ENCODE results near the gene FAM163B. TPM values are rescaled to one million over a fixed set of nuclear protein-coding genes. Genes with fewer than 3 reads are reported as not detected.

Gene FAM163B
- total RNA-seq, 1 donor from 2014 or later, result not detected

GRCh38 chr9:133645021-133645765 lies 36.0 kb upstream of the FAM163B start:
- intact Hi-C loops (cut with DNase I), result no loop called here
- Histone ChIP-seq H3K4me1 (no peaks in the 10 kb centered on the region), H3K27me3 (no peaks in the 10 kb centered on the region), H3K27ac (no peak overlapping the region), H3K9me3 (no peaks in the 10 kb centered on the region), H3K36me3 (no peaks in the 10 kb centered on the region), H3K4me3 (no peak overlapping the region)
- no peak for DNase-seq (ENCODE audit: low spot score in 2 of 2)
- TF ChIP-seq, protein P1, sequence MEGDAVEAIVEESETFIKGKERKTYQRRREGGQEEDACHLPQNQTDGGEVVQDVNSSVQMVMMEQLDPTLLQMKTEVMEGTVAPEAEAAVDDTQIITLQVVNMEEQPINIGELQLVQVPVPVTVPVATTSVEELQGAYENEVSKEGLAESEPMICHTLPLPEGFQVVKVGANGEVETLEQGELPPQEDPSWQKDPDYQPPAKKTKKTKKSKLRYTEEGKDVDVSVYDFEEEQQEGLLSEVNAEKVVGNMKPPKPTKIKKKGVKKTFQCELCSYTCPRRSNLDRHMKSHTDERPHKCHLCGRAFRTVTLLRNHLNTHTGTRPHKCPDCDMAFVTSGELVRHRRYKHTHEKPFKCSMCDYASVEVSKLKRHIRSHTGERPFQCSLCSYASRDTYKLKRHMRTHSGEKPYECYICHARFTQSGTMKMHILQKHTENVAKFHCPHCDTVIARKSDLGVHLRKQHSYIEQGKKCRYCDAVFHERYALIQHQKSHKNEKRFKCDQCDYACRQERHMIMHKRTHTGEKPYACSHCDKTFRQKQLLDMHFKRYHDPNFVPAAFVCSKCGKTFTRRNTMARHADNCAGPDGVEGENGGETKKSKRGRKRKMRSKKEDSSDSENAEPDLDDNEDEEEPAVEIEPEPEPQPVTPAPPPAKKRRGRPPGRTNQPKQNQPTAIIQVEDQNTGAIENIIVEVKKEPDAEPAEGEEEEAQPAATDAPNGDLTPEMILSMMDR (IDR thresholded peaks at IDR 0.05), result no peak

GRCh38 chr9:133643978-133644760 lies 35.0 kb upstream of the FAM163B start:
- Histone ChIP-seq H3K4me3 (no peak overlapping the region), H3K27me3 (no peaks in the 10 kb centered on the region), H3K4me1 (no peaks in the 10 kb centered on the region), H3K27ac (no peak overlapping the region), H3K9me3 (no peaks in the 10 kb centered on the region), H3K36me3 (no peaks in the 10 kb centered on the region)
- intact Hi-C loops (cut with DNase I), result no loop called here
- DNase-seq (ENCODE audit: low spot score in 2 of 2), result no peak
- TF ChIP-seq, protein P1 (IDR thresholded peaks at IDR 0.05), result no peak

- H3K4me1 ChIP-seq, result no peaks in the 10 kb centered on the region
- TF ChIP-seq, protein P1 (IDR thresholded peaks at IDR 0.05), result no peak
- H3K36me3 ChIP-seq, result no peaks in the 10 kb centered on the region
- H3K4me3 ChIP-seq, result no peak overlapping the region
- no peaks in the 10 kb centered on the region for H3K9me3 ChIP-seq
- DNase-seq (ENCODE audit: low spot score in 2 of 2), result no peak
- H3K27me3 ChIP-seq, result no peaks in the 10 kb centered on the region
- intact Hi-C loops (cut with DNase I), result no loop called here
- no peak overlapping the region for H3K27ac ChIP-seq
Observed at GRCh38 chr9:133643362-133643755, 34.2 kb upstream of the FAM163B start.

DNA sequence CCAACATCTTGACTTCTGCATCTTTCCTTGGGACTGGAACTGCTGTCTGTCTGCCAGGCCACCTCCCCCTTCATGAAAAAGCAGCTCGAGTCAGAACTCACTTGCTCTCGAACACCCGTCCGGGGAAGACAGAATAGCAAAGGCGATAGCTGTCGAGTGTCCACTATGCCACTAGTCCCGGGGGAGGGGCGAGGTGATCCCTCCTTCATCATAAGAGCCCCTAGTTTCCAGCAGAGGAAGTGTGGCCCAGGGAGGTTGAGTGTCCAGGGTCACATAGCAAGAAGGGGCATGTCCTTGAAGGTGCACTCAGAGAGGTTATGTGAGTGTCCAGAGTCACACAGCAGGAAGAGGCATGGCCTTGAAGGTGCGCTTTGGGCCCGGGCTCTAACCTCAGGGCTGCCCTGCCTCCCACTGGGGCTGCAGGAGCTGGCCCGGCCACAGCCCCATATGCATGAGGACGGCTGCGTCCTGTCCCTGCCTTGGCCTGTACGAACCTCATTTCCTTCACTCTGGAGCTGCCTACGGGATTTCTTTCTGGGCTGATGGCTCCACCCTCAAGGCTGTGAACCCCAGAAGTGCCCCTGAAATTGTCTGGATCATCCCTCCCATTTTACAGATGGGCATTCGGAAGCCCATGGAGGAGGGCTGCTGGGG lies 33.6 kb upstream of the FAM163B start:
- no peak for DNase-seq (ENCODE audit: low spot score in 2 of 2)
- TF ChIP-seq, protein P1 (IDR thresholded peaks at IDR 0.05), result no peak
- Histone ChIP-seq H3K27me3 (no peaks in the 10 kb centered on the region), H3K36me3 (no peaks in the 10 kb centered on the region), H3K4me1 (no peaks in the 10 kb centered on the region), H3K27ac (no peak overlapping the region), H3K9me3 (no peaks in the 10 kb centered on the region), H3K4me3 (no peak overlapping the region)
- intact Hi-C loops (cut with DNase I), result no loop called here

- Histone ChIP-seq H3K9me3 (no peaks in the 10 kb centered on the region), H3K4me1 (no peaks in the 10 kb centered on the region), H3K27me3 (no peaks in the 10 kb centered on the region), H3K36me3 (no peaks in the 10 kb centered on the region), H3K4me3 (no peak overlapping the region), H3K27ac (no peak overlapping the region)
- TF ChIP-seq, protein P1 (IDR thresholded peaks at IDR 0.05), result no peak
- intact Hi-C loops (cut with DNase I), result no loop called here
- no peak for DNase-seq (ENCODE audit: low spot score in 2 of 2)
Observed at GRCh38 chr9:133641861-133642595, 32.8 kb upstream of the FAM163B start.
